ENCODE measurements around the gene TLCD3A.
"Not testable (repeated sequence)": the region's sequence is repeated elsewhere in the genome, so short reads cannot be mapped to it uniquely, and the experiment has no call there.

TLCD3A gene

GRCh38 chr17:696369-696768, 36.0 kb upstream of the TLCD3A start:
- Histone ChIP-seq H3K4me1 (ENCODE audit: control insufficient read depth, low read depth, low read length) (no peaks in the 10 kb centered on the region), H3K9ac (ENCODE audit: low read length) (no peak overlapping the region), H3K9me3 (ENCODE audit: control insufficient read depth, low read depth, low read length) (no peaks in the 10 kb centered on the region), H3K27ac (ENCODE audit: low read length) (no peak overlapping the region), H3K36me3 (ENCODE audit: control insufficient read depth, low read depth, low read length) (peaks cover 17% of the 10 kb centered on the region), H3K4me3 (ENCODE audit: low read length) (no peak overlapping the region), H3K27me3 (ENCODE audit: control insufficient read depth, insufficient read depth, low read length) (no peaks in the 10 kb centered on the region)

GRCh38 chr17:697682-698081, 34.7 kb upstream of the TLCD3A start:
- H3K9me3 ChIP-seq (ENCODE audit: control insufficient read depth, low read depth, low read length), result no peaks in the 10 kb centered on the region
- no peak overlapping the region for H3K4me3 ChIP-seq (ENCODE audit: low read length)
- H3K4me1 ChIP-seq (ENCODE audit: control insufficient read depth, low read depth, low read length), result no peaks in the 10 kb centered on the region
- peaks cover 17% of the 10 kb centered on the region for H3K36me3 ChIP-seq (ENCODE audit: control insufficient read depth, low read depth, low read length)
- no peak overlapping the region for H3K9ac ChIP-seq (ENCODE audit: low read length)
- H3K27me3 ChIP-seq (ENCODE audit: control insufficient read depth, insufficient read depth, low read length), result no peaks in the 10 kb centered on the region
- H3K27ac ChIP-seq (ENCODE audit: low read length), result no peak overlapping the region

- H3K4me3 ChIP-seq (ENCODE audit: low read length); H3K9ac ChIP-seq (ENCODE audit: low read length); H3K4me1 ChIP-seq (ENCODE audit: control insufficient read depth, low read depth, low read length); H3K9me3 ChIP-seq (ENCODE audit: control insufficient read depth, low read depth, low read length); H3K27ac ChIP-seq (ENCODE audit: low read length); H3K27me3 ChIP-seq (ENCODE audit: control insufficient read depth, insufficient read depth, low read length): not testable (repeated sequence)
- H3K36me3 ChIP-seq (ENCODE audit: control insufficient read depth, low read depth, low read length), result peaks cover 17% of the 10 kb centered on the region
Observed at GRCh38 chr17:698096-698495, 34.3 kb upstream of the TLCD3A start.

- Histone ChIP-seq H3K27me3 (ENCODE audit: control insufficient read depth, insufficient read depth, low read length) (no peaks in the 10 kb centered on the region), H3K36me3 (ENCODE audit: control insufficient read depth, low read depth, low read length) (peaks cover 20% of the 10 kb centered on the region)
Observed at GRCh38 chr17:699345-699744, 33.1 kb upstream of the TLCD3A start.

GRCh38 chr17:700504-701094, 31.8 kb upstream of the TLCD3A start:
- peaks cover 16% of the 10 kb centered on the region for H3K36me3 ChIP-seq (ENCODE audit: control insufficient read depth, low read depth, low read length)
- H3K27ac ChIP-seq (ENCODE audit: low read length), result no peak overlapping the region
- no peaks in the 10 kb centered on the region for H3K9me3 ChIP-seq (ENCODE audit: control insufficient read depth, low read depth, low read length)

More at GRCh38 chr17:699345-699744, 33.1 kb upstream of the TLCD3A start:
- H3K4me3 ChIP-seq (ENCODE audit: low read length), result no peak overlapping the region
- no peaks in the 10 kb centered on the region for H3K4me1 ChIP-seq (ENCODE audit: control insufficient read depth, low read depth, low read length)
- no peak overlapping the region for H3K9ac ChIP-seq (ENCODE audit: low read length)
- no peak overlapping the region for H3K27ac ChIP-seq (ENCODE audit: low read length)
- H3K9me3 ChIP-seq (ENCODE audit: control insufficient read depth, low read depth, low read length), result no peaks in the 10 kb centered on the region

GRCh38 chr17:703081-703875, 29.1 kb upstream of the TLCD3A start:
- no peaks in the 10 kb centered on the region for H3K9me3 ChIP-seq (ENCODE audit: control insufficient read depth, low read depth, low read length)
- no peak overlapping the region for H3K4me3 ChIP-seq (ENCODE audit: low read length)
- no peaks in the 10 kb centered on the region for H3K4me1 ChIP-seq (ENCODE audit: control insufficient read depth, low read depth, low read length)
- H3K27me3 ChIP-seq (ENCODE audit: control insufficient read depth, insufficient read depth, low read length), result no peaks in the 10 kb centered on the region
- H3K9ac ChIP-seq (ENCODE audit: low read length), result no peak overlapping the region
- H3K27ac ChIP-seq (ENCODE audit: low read length), result no peak overlapping the region
- peaks cover 8% of the 10 kb centered on the region for H3K36me3 ChIP-seq (ENCODE audit: control insufficient read depth, low read depth, low read length)

More at GRCh38 chr17:700504-701094, 31.8 kb upstream of the TLCD3A start:
- Histone ChIP-seq H3K9ac (ENCODE audit: low read length) (no peak overlapping the region), H3K27me3 (ENCODE audit: control insufficient read depth, insufficient read depth, low read length) (no peaks in the 10 kb centered on the region), H3K4me1 (ENCODE audit: control insufficient read depth, low read depth, low read length) (no peaks in the 10 kb centered on the region), H3K4me3 (ENCODE audit: low read length) (no peak overlapping the region)

- no peaks in the 10 kb centered on the region for H3K9me3 ChIP-seq (ENCODE audit: control insufficient read depth, low read depth, low read length)
- H3K36me3 ChIP-seq (ENCODE audit: control insufficient read depth, low read depth, low read length), result peaks cover 15% of the 10 kb centered on the region
- H3K27ac ChIP-seq (ENCODE audit: low read length), result no peak overlapping the region
- no peaks in the 10 kb centered on the region for H3K27me3 ChIP-seq (ENCODE audit: control insufficient read depth, insufficient read depth, low read length)
- H3K4me3 ChIP-seq (ENCODE audit: low read length), result no peak overlapping the region
- H3K4me1 ChIP-seq (ENCODE audit: control insufficient read depth, low read depth, low read length), result no peaks in the 10 kb centered on the region
- no peak overlapping the region for H3K9ac ChIP-seq (ENCODE audit: low read length)
Observed at GRCh38 chr17:704111-704864, 28.1 kb upstream of the TLCD3A start.

- no peaks in the 10 kb centered on the region for H3K4me1 ChIP-seq (ENCODE audit: control insufficient read depth, low read depth, low read length)
- no peaks in the 10 kb centered on the region for H3K27me3 ChIP-seq (ENCODE audit: control insufficient read depth, insufficient read depth, low read length)
- peaks cover 21% of the 10 kb centered on the region for H3K36me3 ChIP-seq (ENCODE audit: control insufficient read depth, low read depth, low read length)
- H3K27ac ChIP-seq (ENCODE audit: low read length), result no peak overlapping the region
- no peak overlapping the region for H3K9ac ChIP-seq (ENCODE audit: low read length)
- H3K9me3 ChIP-seq (ENCODE audit: control insufficient read depth, low read depth, low read length), result no peaks in the 10 kb centered on the region
- H3K4me3 ChIP-seq (ENCODE audit: low read length), result no peak overlapping the region
Observed at GRCh38 chr17:705011-705410, 27.4 kb upstream of the TLCD3A start.

GRCh38 chr17:705863-706262, 26.5 kb upstream of the TLCD3A start:
- Histone ChIP-seq H3K36me3 (ENCODE audit: control insufficient read depth, low read depth, low read length) (peaks cover 24% of the 10 kb centered on the region), H3K27me3 (ENCODE audit: control insufficient read depth, insufficient read depth, low read length) (no peaks in the 10 kb centered on the region), H3K4me3 (ENCODE audit: low read length) (no peak overlapping the region), H3K9ac (ENCODE audit: low read length) (no peak overlapping the region), H3K9me3 (ENCODE audit: control insufficient read depth, low read depth, low read length) (no peaks in the 10 kb centered on the region), H3K4me1 (ENCODE audit: control insufficient read depth, low read depth, low read length) (no peaks in the 10 kb centered on the region), H3K27ac (ENCODE audit: low read length) (no peak overlapping the region)

- H3K36me3 ChIP-seq (ENCODE audit: control insufficient read depth, low read depth, low read length), result peaks cover 24% of the 10 kb centered on the region
- H3K27ac ChIP-seq (ENCODE audit: low read length), result no peak overlapping the region
- H3K4me1 ChIP-seq (ENCODE audit: control insufficient read depth, low read depth, low read length), result no peaks in the 10 kb centered on the region
- no peak overlapping the region for H3K4me3 ChIP-seq (ENCODE audit: low read length)
- no peaks in the 10 kb centered on the region for H3K9me3 ChIP-seq (ENCODE audit: control insufficient read depth, low read depth, low read length)
- no peak overlapping the region for H3K9ac ChIP-seq (ENCODE audit: low read length)
- no peaks in the 10 kb centered on the region for H3K27me3 ChIP-seq (ENCODE audit: control insufficient read depth, insufficient read depth, low read length)
Observed at GRCh38 chr17:708132-708531, 24.3 kb upstream of the TLCD3A start.

- Histone ChIP-seq H3K9ac (ENCODE audit: low read length) (no peak overlapping the region), H3K4me3 (ENCODE audit: low read length) (no peak overlapping the region), H3K36me3 (ENCODE audit: control insufficient read depth, low read depth, low read length) (no peaks in the 10 kb centered on the region), H3K27me3 (ENCODE audit: control insufficient read depth, insufficient read depth, low read length) (no peaks in the 10 kb centered on the region), H3K9me3 (ENCODE audit: control insufficient read depth, low read depth, low read length) (no peaks in the 10 kb centered on the region), H3K27ac (ENCODE audit: low read length) (no peak overlapping the region), H3K4me1 (ENCODE audit: control insufficient read depth, low read depth, low read length) (no peaks in the 10 kb centered on the region)
Observed at GRCh38 chr17:718075-718474, 14.3 kb upstream of the TLCD3A start.

Data from iPS-18a (cell line).